MCF 10A (cell line): ENCODE data around the gene MYO1G. TPM values are rescaled to one million over a fixed set of nuclear protein-coding genes. Genes with fewer than 3 reads are reported as not detected.

Experiments used
- BruUV-seq: library from RNA; stranded (reverse); fragments of 400-500 nt; replicated peaks from 2 replicates; lab custom pipeline; 2021; lab: Mats Ljungman, UMichigan
- CTCF ChIA-PET: fragments of 300-600 bp; sonication (Branson Sonifier 250); formaldehyde crosslinking; extraction: SDS; loops from one replicate; lab custom pipeline; 2021; ENCODE audit warnings: antibody characterized with exemption, inconsistent platforms; lab: Yijun Ruan, JAX
- POLR2A ChIA-PET: fragments of 300-600, 350-650 bp; sonication (Branson Sonifier 250); formaldehyde crosslinking; extraction: SDS; loops from one replicate; lab custom pipeline; 2020; ENCODE audit warnings: antibody characterized with exemption, inconsistent platforms; lab: Yijun Ruan, JAX
- DNase-seq: peaks from one replicate; pipeline ENCODE4 v3.0.0-alpha.2; 2018; ENCODE audit not compliant: unreplicated experiment
- H3K27ac Mint-ChIP-seq: one replicate; pipeline ENCODE4 v1.8.0; 2022; ENCODE audit warnings: mild to moderate bottlenecking, low read depth, mixed read lengths; ENCODE audit not compliant: unreplicated experiment
- H3K27me3 Mint-ChIP-seq: one replicate; pipeline ENCODE4 v1.8.0; 2022; ENCODE audit warnings: mixed read lengths; ENCODE audit not compliant: insufficient read depth, unreplicated experiment
- H3K36me3 Mint-ChIP-seq: one replicate; pipeline ENCODE4 v1.8.0; 2022; ENCODE audit warnings: mild to moderate bottlenecking, moderate library complexity, mixed read lengths; ENCODE audit not compliant: insufficient read depth, unreplicated experiment
- H3K4me1 Mint-ChIP-seq: one replicate; pipeline ENCODE4 v1.8.0; 2022; ENCODE audit warnings: mixed read lengths; ENCODE audit not compliant: insufficient read depth, unreplicated experiment
- H3K4me3 Mint-ChIP-seq: one replicate; pipeline ENCODE4 v1.8.0; 2022; ENCODE audit warnings: mild to moderate bottlenecking, moderate library complexity, mixed read lengths; ENCODE audit not compliant: unreplicated experiment
- H3K9me3 Mint-ChIP-seq: one replicate; pipeline ENCODE4 v1.8.0; 2022; ENCODE audit warnings: mixed read lengths; ENCODE audit not compliant: unreplicated experiment
- intact Hi-C: fragments of 100-400 bp; cut with micrococcal nuclease; formaldehyde crosslinking; loops from 2 replicates; pipeline ENCODE4 v1.14.1; 2022
- total RNA-seq: library from RNA; stranded (reverse); gene quantifications from 2 replicates; pipeline ENCODE4 v1.2.3, GENCODE V29; 2022
- TF ChIP-seq, protein P1 (sequence below): fragments of 200-600 bp; IDR thresholded peaks from one replicate; pipeline ENCODE4 v1.8.0; 2022; ENCODE audit warnings: antibody characterized with exemption, mild to moderate bottlenecking; ENCODE audit not compliant: unreplicated experiment

MYO1G gene
- total RNA-seq, 1 experiment from 2014 or later, result 0.14 TPM

DNA sequence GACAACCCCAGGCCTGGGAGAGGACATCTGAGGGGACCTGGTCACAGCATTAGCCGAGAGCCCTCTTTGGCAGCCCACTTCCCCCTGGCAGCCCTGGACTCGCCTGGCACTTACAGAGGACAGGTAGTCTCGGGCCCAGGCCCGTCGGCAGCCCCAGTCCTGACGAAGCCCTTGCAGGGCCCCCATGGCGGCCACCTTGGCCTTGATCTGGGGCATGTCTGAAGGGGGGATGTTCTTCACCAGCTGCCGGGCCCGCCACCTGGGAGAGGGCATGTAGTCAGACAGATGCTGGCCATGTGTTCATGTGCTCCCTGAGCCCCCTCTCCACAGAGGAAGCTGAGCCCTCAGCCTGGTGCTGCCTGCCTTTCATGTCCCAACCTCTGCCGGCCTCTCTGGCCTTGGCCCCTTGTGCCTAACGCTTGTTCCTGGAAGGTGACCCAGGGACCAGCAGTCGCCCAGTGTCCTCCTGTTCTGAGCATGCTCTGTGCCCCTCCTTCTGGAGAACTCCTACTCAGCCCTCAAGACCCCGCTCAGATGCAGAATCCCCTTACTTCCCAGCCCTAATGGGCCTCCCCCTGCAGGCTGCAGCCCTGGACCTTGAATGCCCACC, 13.9 kb downstream of the MYO1G start:
- POLR2A ChIA-PET, result no interaction called here
- no TSS peak for BruUV-seq
- peaks cover 8% of the 10 kb centered on the region for H3K4me1 Mint-ChIP-seq
- TF ChIP-seq, protein P1, sequence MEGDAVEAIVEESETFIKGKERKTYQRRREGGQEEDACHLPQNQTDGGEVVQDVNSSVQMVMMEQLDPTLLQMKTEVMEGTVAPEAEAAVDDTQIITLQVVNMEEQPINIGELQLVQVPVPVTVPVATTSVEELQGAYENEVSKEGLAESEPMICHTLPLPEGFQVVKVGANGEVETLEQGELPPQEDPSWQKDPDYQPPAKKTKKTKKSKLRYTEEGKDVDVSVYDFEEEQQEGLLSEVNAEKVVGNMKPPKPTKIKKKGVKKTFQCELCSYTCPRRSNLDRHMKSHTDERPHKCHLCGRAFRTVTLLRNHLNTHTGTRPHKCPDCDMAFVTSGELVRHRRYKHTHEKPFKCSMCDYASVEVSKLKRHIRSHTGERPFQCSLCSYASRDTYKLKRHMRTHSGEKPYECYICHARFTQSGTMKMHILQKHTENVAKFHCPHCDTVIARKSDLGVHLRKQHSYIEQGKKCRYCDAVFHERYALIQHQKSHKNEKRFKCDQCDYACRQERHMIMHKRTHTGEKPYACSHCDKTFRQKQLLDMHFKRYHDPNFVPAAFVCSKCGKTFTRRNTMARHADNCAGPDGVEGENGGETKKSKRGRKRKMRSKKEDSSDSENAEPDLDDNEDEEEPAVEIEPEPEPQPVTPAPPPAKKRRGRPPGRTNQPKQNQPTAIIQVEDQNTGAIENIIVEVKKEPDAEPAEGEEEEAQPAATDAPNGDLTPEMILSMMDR, result no peak
- H3K27ac Mint-ChIP-seq, result no peak overlapping the region
- intact Hi-C loops, result no loop called here
- no peak overlapping the region for H3K4me3 Mint-ChIP-seq
- CTCF ChIA-PET, result interaction anchor here (0.6 to 2.5 kb wide), 4 partner anchors 9 to 247 kb away, joined by 3 to 16 read pairs (median 4); no protein-coding TSS in a partner anchor
- no peak for DNase-seq
- H3K36me3 Mint-ChIP-seq, result no peaks in the 10 kb centered on the region
- no peaks in the 10 kb centered on the region for H3K9me3 Mint-ChIP-seq
- H3K27me3 Mint-ChIP-seq, result no peaks in the 10 kb centered on the region

DNA sequence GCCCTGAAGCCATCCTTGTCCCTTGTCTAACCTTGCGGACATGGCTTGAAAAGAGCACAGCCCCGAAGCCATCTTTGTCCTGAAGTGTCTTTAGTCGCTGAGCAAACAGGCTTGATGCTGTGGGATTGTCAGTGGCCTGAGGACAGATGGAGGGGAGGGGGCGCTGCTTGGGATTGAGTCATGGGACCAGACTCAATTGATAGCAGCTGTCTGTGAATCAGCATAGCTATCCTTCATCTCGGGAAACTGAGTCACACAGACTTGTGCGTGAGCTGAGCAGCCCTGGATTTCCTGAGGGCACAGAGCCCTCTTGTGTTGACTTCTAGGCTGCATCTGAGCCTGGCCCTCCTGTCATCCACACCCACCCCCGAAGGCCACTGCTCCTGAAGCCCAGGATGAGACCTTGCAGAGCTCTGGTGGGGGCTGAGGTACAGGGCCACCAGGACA, 14.4 kb downstream of the MYO1G start:
- Mint-ChIP-seq H3K9me3 (no peaks in the 10 kb centered on the region), H3K27me3 (no peaks in the 10 kb centered on the region), H3K4me1 (peaks cover 14% of the 10 kb centered on the region), H3K27ac (no peak overlapping the region), H3K36me3 (no peaks in the 10 kb centered on the region), H3K4me3 (no peak overlapping the region)
- no peak for DNase-seq
- intact Hi-C loops, result no loop called here
- BruUV-seq, result no TSS peak
- TF ChIP-seq, protein P1, result peak; percentile 32
- ChIA-PET CTCF (interaction anchor here (0.6 to 2.5 kb wide), 4 partner anchors 44 to 247 kb away, joined by 3 to 16 read pairs (median 4); no protein-coding TSS in a partner anchor), POLR2A (interaction anchor here (0.6 to 1.1 kb wide), 2 partner anchors 15 to 79 kb away, joined by 3 read pairs; partner anchors contain the start of gene PURB)

DNA sequence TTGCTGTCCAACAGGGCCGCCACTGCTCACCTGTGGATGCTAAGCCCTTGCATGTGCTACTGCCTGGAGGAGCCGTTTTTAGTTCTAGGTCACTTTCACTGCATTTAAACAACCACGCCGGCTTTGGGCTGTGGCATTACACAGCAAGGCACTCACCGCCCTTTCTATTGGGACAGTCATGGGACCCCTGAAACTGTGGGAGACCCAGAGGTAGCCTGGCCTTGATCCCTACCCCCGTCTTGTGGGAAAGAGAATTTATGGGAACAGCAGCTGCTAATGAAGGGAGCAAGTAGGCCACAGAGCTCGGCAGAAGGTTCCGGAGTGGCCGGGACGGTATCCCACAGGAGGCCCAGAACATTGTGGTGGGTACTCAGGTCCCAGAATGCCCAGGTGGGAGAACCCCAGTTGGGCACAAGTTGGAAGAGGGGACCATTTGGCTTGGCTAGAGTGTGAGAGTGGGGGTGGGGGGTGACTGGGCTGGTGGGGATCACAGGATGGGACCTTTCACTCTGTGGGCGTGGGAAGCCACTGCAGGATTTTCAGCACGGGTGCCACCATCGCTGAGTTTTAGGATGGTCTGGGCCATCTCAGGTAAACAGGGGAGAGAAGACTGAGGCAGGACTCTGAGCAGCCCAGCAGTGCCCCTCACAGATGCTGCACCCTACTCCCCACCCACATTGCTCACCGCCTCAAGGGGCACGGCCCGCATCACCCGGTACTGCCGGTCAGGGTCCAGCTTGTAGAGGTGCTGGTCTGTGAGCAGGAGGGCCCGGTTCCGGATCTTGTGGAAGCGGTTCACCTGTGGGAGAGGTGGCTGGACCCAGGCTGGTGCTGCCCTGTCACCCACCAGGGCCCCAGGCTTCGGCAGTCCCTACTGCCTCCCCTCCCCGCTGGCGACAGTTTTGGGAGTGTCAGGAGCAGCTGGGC, 15.2 kb downstream of the MYO1G start:
- no peaks in the 10 kb centered on the region for H3K36me3 Mint-ChIP-seq
- ChIA-PET POLR2A (interaction anchor here (0.6 to 1.1 kb wide), 2 partner anchors 16 to 78 kb away, joined by 3 read pairs; partner anchors contain the start of gene PURB), CTCF (interaction anchor here (1.2 to 2.5 kb wide), 3 partner anchors 43 to 109 kb away, joined by 3 to 16 read pairs (median 4); no protein-coding TSS in a partner anchor)
- DNase-seq, result no peak
- no peaks in the 10 kb centered on the region for H3K27me3 Mint-ChIP-seq
- H3K4me3 Mint-ChIP-seq, result no peak overlapping the region
- no peaks in the 10 kb centered on the region for H3K9me3 Mint-ChIP-seq
- no peak overlapping the region for H3K27ac Mint-ChIP-seq
- TF ChIP-seq, protein P1, result no peak
- intact Hi-C loops, result no loop called here
- peaks cover 18% of the 10 kb centered on the region for H3K4me1 Mint-ChIP-seq
- BruUV-seq, result no TSS peak
